ENCODE results near the gene CDH4. TPM values are rescaled to one million over a fixed set of nuclear protein-coding genes. Genes with fewer than 3 reads are reported as not detected.

Gene CDH4
- total RNA-seq, 1 donor from 2014 or later: not detected

- ATAC-seq (ENCODE audit: low read depth): no peak
- Mint-ChIP-seq H3K36me3 (ENCODE audit: low read depth) (no peaks in the 10 kb centered on the region), H3K4me1 (no peaks in the 10 kb centered on the region), H3K9me3 (no peaks in the 10 kb centered on the region), H3K27ac (no peak overlapping the region), H3K27me3 (peaks cover 6% of the 10 kb centered on the region), H3K4me3 (no peak overlapping the region)
- no peak for TF ChIP-seq CTCF (IDR thresholded peaks at IDR 0.05)
- intact Hi-C loops (cut with micrococcal nuclease): no loop called here
- DNase-seq: no peak
- POLR2A ChIA-PET: no interaction called here
- CTCF ChIA-PET: no interaction called here
Observed at GRCh38 chr20:61957961-61958715, 706.1 kb downstream of the CDH4 start.

GRCh38 chr20:61958773-61959700, 707.0 kb downstream of the CDH4 start:
- CTCF ChIA-PET: no interaction called here
- H3K36me3 Mint-ChIP-seq (ENCODE audit: low read depth): no peaks in the 10 kb centered on the region
- H3K27me3 Mint-ChIP-seq: peaks cover 13% of the 10 kb centered on the region
- intact Hi-C loops (cut with micrococcal nuclease): no loop called here
- POLR2A ChIA-PET: no interaction called here
- H3K4me1 Mint-ChIP-seq: no peaks in the 10 kb centered on the region
- H3K9me3 Mint-ChIP-seq: peaks cover 2% of the 10 kb centered on the region
- no peak overlapping the region for H3K27ac Mint-ChIP-seq
- no peak overlapping the region for H3K4me3 Mint-ChIP-seq
- DNase-seq (no peak), ATAC-seq (ENCODE audit: low read depth) (no peak)
- no peak for TF ChIP-seq CTCF (IDR thresholded peaks at IDR 0.05)

GRCh38 chr20:61960836-61961235, 708.8 kb downstream of the CDH4 start:
- Mint-ChIP-seq H3K9me3 (peaks cover 2% of the 10 kb centered on the region), H3K27ac (no peak overlapping the region), H3K27me3 (peaks cover 7% of the 10 kb centered on the region), H3K36me3 (ENCODE audit: low read depth) (no peaks in the 10 kb centered on the region), H3K4me1 (no peaks in the 10 kb centered on the region), H3K4me3 (no peak overlapping the region)
- no peak for DNase-seq
- no peak for TF ChIP-seq CTCF (IDR thresholded peaks at IDR 0.05)
- no peak for ATAC-seq (ENCODE audit: low read depth)
- ChIA-PET POLR2A (no interaction called here), CTCF (no interaction called here)
- intact Hi-C loops (cut with micrococcal nuclease): no loop called here

GRCh38 chr20:61963149-61963548, 711.1 kb downstream of the CDH4 start:
- no peaks in the 10 kb centered on the region for H3K36me3 Mint-ChIP-seq (ENCODE audit: low read depth)

More at GRCh38 chr20:61963149-61963548, 711.1 kb downstream of the CDH4 start:
- peaks cover 2% of the 10 kb centered on the region for H3K9me3 Mint-ChIP-seq
- no peaks in the 10 kb centered on the region for H3K4me1 Mint-ChIP-seq
- intact Hi-C loops (cut with micrococcal nuclease): no loop called here
- DNase-seq (no peak), ATAC-seq (ENCODE audit: low read depth) (no peak)
- H3K4me3 Mint-ChIP-seq: no peak overlapping the region
- ChIA-PET CTCF (no interaction called here), POLR2A (no interaction called here)
- H3K27ac Mint-ChIP-seq: no peak overlapping the region
- peaks cover 13% of the 10 kb centered on the region for H3K27me3 Mint-ChIP-seq
- TF ChIP-seq CTCF (IDR thresholded peaks at IDR 0.05): no peak

Measured in activated B cell treated with CpG ODN at 0.5 μM for 24 hours (primary cell).